GM21360 (cell line): ENCODE data around the gene CAMK1.

Experiments used
- ATAC-seq: cut with Tn5 transposase; IDR thresholded peaks from one replicate; pipeline ENCODE4 v1.9.1; 2021; ENCODE audit warnings: mild to moderate bottlenecking, moderate library complexity; ENCODE audit not compliant: unreplicated experiment

The CAMK1 gene

GRCh38 chr3:9743548-9743947, 26.2 kb downstream of the CAMK1 start:
- ATAC-seq = no peak

GRCh38 chr3:9742560-9742959, 27.2 kb downstream of the CAMK1 start:
- no peak for ATAC-seq

GRCh38 chr3:9739181-9739580, 30.6 kb downstream of the CAMK1 start:
- no peak for ATAC-seq

- no peak for ATAC-seq
Observed at GRCh38 chr3:9736831-9737230, 32.9 kb downstream of the CAMK1 start.

- ATAC-seq = no peak
Observed at GRCh38 chr3:9732740-9733115, 37.0 kb downstream of the CAMK1 start.

- peak; percentile 14 for ATAC-seq
Observed at GRCh38 chr3:9732080-9732739, 37.5 kb downstream of the CAMK1 start.

- ATAC-seq = peak; percentile 92
Observed at GRCh38 chr3:9731206-9732079, 38.3 kb downstream of the CAMK1 start, which contains the start of gene BRPF1. BRPF1 (plus strand) TSS chr3:9731735; CDS start chr3:9734141, 2,406 bp downstream.

GRCh38 chr3:9730657-9731205, 39.0 kb downstream of the CAMK1 start:
- peak; percentile 33 for ATAC-seq

- no peak for ATAC-seq
Observed at GRCh38 chr3:9729419-9729818, 40.3 kb downstream of the CAMK1 start.

- ATAC-seq = no peak
Observed at GRCh38 chr3:9727743-9728142, 42.0 kb downstream of the CAMK1 start.

- ATAC-seq = no peak
Observed at GRCh38 chr3:9727041-9727595, 42.6 kb downstream of the CAMK1 start.

GRCh38 chr3:9725775-9726515, 43.8 kb downstream of the CAMK1 start:
- ATAC-seq = no peak

GRCh38 chr3:9721700-9722060, 48.1 kb downstream of the CAMK1 start:
- no peak for ATAC-seq

- ATAC-seq = no peak
Observed at GRCh38 chr3:9721015-9721699, 48.6 kb downstream of the CAMK1 start.

- no peak for ATAC-seq
Observed at GRCh38 chr3:9718118-9718517, 51.6 kb downstream of the CAMK1 start.

GRCh38 chr3:9717563-9717962, 52.2 kb downstream of the CAMK1 start:
- no peak for ATAC-seq

GRCh38 chr3:9716801-9717555, 52.8 kb downstream of the CAMK1 start:
- no peak for ATAC-seq

GRCh38 chr3:9715764-9716437, 53.8 kb downstream of the CAMK1 start:
- no peak for ATAC-seq

GRCh38 chr3:9715136-9715535, 54.6 kb downstream of the CAMK1 start:
- ATAC-seq = no peak
